OCI-LY1 (cell line): ENCODE measurements around the gene ZNF724.

Experiments used
- H2AFZ ChIP-seq: fragments of 200-600 bp; sonication (generic), shearing (Covaris generic); 2 replicates; pipeline ENCODE4 v1.6.0; 2014; ENCODE audit warnings: antibody characterized with exemption, mild to moderate bottlenecking, low read length
- H3F3A ChIP-seq: fragments of 200-600 bp; sonication (generic), shearing (Covaris generic); 2 replicates; pipeline ENCODE4 v1.6.0; 2014; ENCODE audit warnings: mild to moderate bottlenecking, antibody characterized with exemption, low read length, moderate library complexity; ENCODE audit not compliant: insufficient read depth
- H3K27ac ChIP-seq: fragments of 200-600 bp; sonication (generic); 2 replicates; pipeline ENCODE4 v1.5.1; 2014; ENCODE audit warnings: low read length, mixed run types, mild to moderate bottlenecking, low read depth; ENCODE audit not compliant: poor library complexity, severe bottlenecking
- H3K27me3 ChIP-seq: fragments of 200-600 bp; sonication (generic); 2 replicates; pipeline ENCODE4 v1.6.0; 2014; ENCODE audit warnings: antibody characterized with exemption, mild to moderate bottlenecking, low read length, moderate library complexity; ENCODE audit not compliant: insufficient read depth
- H3K36me3 ChIP-seq: fragments of 200-600 bp; sonication (generic); 2 replicates; pipeline ENCODE4 v1.6.1; 2014; ENCODE audit warnings: mild to moderate bottlenecking, antibody characterized with exemption, low read length, moderate library complexity, mixed read lengths; ENCODE audit not compliant: insufficient read depth
- H3K4me1 ChIP-seq: fragments of 200-600 bp; sonication (generic); 2 replicates; pipeline ENCODE4 v1.5.1; 2014; ENCODE audit warnings: mild to moderate bottlenecking, low read length, moderate library complexity; ENCODE audit not compliant: insufficient read depth, severe bottlenecking
- H3K4me2 ChIP-seq: fragments of 200-600 bp; sonication (generic), shearing (Covaris generic); 2 replicates; pipeline ENCODE4 v1.6.1; 2014; ENCODE audit warnings: low read length
- H3K4me3 ChIP-seq: fragments of 200-600 bp; sonication (generic); 2 replicates; pipeline ENCODE4 v1.5.1; 2014; ENCODE audit warnings: low read length, low read depth, mild to moderate bottlenecking, mixed read lengths; ENCODE audit not compliant: poor library complexity, severe bottlenecking
- H3K79me2 ChIP-seq: fragments of 200-600 bp; shearing (Covaris generic); 2 replicates; pipeline ENCODE4 v1.6.1; 2016; ENCODE audit warnings: mixed run types, low read length, mixed read lengths; ENCODE audit not compliant: insufficient read depth
- H3K9ac ChIP-seq: fragments of 200-600 bp; sonication (generic), shearing (Covaris generic); 2 replicates; pipeline ENCODE4 v1.6.1; 2014; ENCODE audit warnings: mild to moderate bottlenecking, low read length, mixed read lengths
- H3K9me2 ChIP-seq: fragments of 200-600 bp; sonication (generic), shearing (Covaris generic); 2 replicates; pipeline ENCODE4 v1.6.1; 2014; ENCODE audit warnings: low read depth, mild to moderate bottlenecking, low read length, mixed read lengths
- H3K9me3 ChIP-seq: fragments of 200-600 bp; shearing (Covaris generic); 2 replicates; pipeline ENCODE4 v1.6.1; 2014; ENCODE audit warnings: low read length, mixed read lengths
- H4K20me1 ChIP-seq: fragments of 200-600 bp; sonication (generic), shearing (Covaris generic); 2 replicates; pipeline ENCODE4 v1.6.0; 2016; ENCODE audit warnings: mild to moderate bottlenecking, low read length; ENCODE audit not compliant: insufficient read depth
- CTCF ChIP-seq: fragments of 200-600 bp; sonication (generic), shearing (Covaris generic); IDR thresholded peaks from 2 replicates; pipeline ENCODE4 v1.5.1; 2017; ENCODE audit warnings: mild to moderate bottlenecking, antibody characterized with exemption, low read length, moderate library complexity, mixed read lengths
- EZH2 ChIP-seq: fragments of 200-600 bp; sonication (generic), shearing (Covaris generic); IDR thresholded peaks from 2 replicates; pipeline ENCODE4 v1.8.0; 2017; ENCODE audit warnings: borderline replicate concordance, mixed run types, mild to moderate bottlenecking, antibody characterized with exemption, low read length, moderate library complexity, mixed read lengths

Gene ZNF724

GRCh38 chr19:23241419-23241818 lies 8.8 kb downstream of the ZNF724 start:
- peaks cover 24% of the 10 kb centered on the region for H3K9me3 ChIP-seq
- H3K36me3 ChIP-seq, result peaks cover 92% of the 10 kb centered on the region
- H2AFZ ChIP-seq, result no peak overlapping the region
- H3K27ac ChIP-seq, result no peak overlapping the region
- H3K4me1 ChIP-seq, result no peaks in the 10 kb centered on the region
- H3K79me2 ChIP-seq, result peaks cover 36% of the 10 kb centered on the region
- H3K9me2 ChIP-seq, result no peaks in the 10 kb centered on the region
- no peaks in the 10 kb centered on the region for H3F3A ChIP-seq
- no peak for TF ChIP-seq EZH2
- TF ChIP-seq CTCF, result no peak
- H3K4me3 ChIP-seq, result no peak overlapping the region
- no peaks in the 10 kb centered on the region for H3K27me3 ChIP-seq
- H4K20me1 ChIP-seq, result no peaks in the 10 kb centered on the region
- no peak overlapping the region for H3K9ac ChIP-seq
- H3K4me2 ChIP-seq, result no peak overlapping the region

GRCh38 chr19:23222998-23223652 lies 27.1 kb downstream of the ZNF724 start:
- Histone ChIP-seq H3K36me3 (peaks cover 74% of the 10 kb centered on the region), H3K4me1 (no peaks in the 10 kb centered on the region), H3F3A (no peaks in the 10 kb centered on the region), H4K20me1 (no peaks in the 10 kb centered on the region), H3K9ac (no peak overlapping the region), H3K9me3 (peaks cover 53% of the 10 kb centered on the region), H3K27me3 (no peaks in the 10 kb centered on the region), H3K9me2 (no peaks in the 10 kb centered on the region), H3K4me3 (no peak overlapping the region), H3K4me2 (no peak overlapping the region), H3K27ac (no peak overlapping the region), H3K79me2 (no peaks in the 10 kb centered on the region), H2AFZ (no peak overlapping the region)
- TF ChIP-seq CTCF, result no peak
- TF ChIP-seq EZH2, result no peak

GRCh38 chr19:23203841-23204344 lies 46.3 kb downstream of the ZNF724 start:
- H3K4me3 ChIP-seq, result no peak overlapping the region
- H3K9me3 ChIP-seq, result no peaks in the 10 kb centered on the region
- no peaks in the 10 kb centered on the region for H3K36me3 ChIP-seq
- no peaks in the 10 kb centered on the region for H3F3A ChIP-seq
- no peaks in the 10 kb centered on the region for H3K27me3 ChIP-seq
- no peak overlapping the region for H3K9ac ChIP-seq
- no peak for TF ChIP-seq CTCF
- H3K79me2 ChIP-seq, result no peaks in the 10 kb centered on the region
- H2AFZ ChIP-seq, result no peak overlapping the region
- H3K27ac ChIP-seq, result no peak overlapping the region
- H3K4me2 ChIP-seq, result no peak overlapping the region
- no peaks in the 10 kb centered on the region for H3K4me1 ChIP-seq
- no peaks in the 10 kb centered on the region for H4K20me1 ChIP-seq
- H3K9me2 ChIP-seq, result no peaks in the 10 kb centered on the region
